Stimulated activated CD4-positive, alpha-beta T cell treated with anti-CD3 and anti-CD28 coated beads, Interleukin-1b, Interleukin-23, amount 100 ng/mL, for 24 hours (primary cell): Measurements from ENCODE around the gene C19orf12.

Experiments
- DNase-seq, 4 experiments: peaks; one replicate each; pipeline ENCODE4 v3.0.0-alpha.2; 2020; ENCODE audit warnings: low read depth in 4 of 4, low spot score in 1 of 4

Gene C19orf12

DNA sequence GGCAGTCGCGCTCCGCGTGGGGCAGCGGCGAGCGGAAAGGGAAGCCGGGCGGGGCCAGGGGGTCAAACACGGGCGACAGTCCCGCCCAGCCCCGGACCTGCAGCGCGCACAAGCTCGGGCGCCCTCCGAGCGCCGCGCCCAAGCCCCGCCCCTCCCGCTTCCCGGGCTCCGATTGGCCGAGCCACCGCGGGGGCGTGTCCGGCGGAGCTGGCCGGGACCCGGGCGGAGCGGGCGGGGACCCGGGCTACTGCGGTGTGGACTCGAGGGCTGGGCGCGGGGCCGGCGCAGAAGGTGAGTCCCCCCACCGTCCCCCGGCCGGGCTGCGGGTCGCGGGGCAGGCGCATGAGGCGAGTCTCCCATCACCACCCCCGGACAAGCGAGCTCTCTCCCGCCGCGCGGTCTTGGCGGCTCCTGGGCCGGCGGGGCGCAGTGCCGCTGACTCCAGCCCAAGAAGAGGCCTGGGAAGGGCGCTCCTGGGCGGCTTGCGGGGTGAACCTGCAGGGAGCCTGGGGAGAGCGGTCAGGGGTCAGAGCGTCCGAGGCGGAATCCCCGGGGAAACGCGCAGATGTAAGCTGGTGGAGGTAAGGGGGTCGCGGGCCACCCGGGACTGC is 49.7 kb downstream of the C19orf12 start, which contains the start of gene PLEKHF1:
TSS of gene PLEKHF1 (plus strand) at position 247 of the 611 bp plus-strand sequence. CDS start 8,379 bp downstream, outside the sequence.
- peak; percentile 60 to 84 (median 74) for DNase-seq

DNA sequence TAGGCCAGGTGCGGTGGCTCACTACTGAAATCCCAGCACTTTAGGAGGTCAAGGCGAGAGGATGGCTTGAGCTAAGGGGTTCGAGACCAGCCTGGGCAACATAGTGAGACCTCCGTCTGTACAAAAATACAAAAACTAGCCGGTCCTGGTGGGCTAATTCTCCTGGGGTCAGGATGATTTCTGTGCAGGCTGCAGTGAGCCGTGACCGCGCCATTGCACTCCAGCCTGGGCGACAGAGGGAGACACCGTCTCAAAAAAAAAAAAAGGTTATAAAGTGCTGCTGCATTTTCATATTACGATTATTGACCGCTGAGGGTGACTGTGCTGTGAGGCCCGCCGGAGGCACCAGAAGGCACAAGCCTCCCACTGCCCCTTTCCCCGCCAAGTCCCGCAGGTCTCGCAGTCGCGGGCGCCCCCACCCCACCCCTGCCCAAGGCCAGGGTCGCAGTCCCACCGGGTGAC is 50.3 kb downstream of the C19orf12 start:
- DNase-seq = no peak

DNA sequence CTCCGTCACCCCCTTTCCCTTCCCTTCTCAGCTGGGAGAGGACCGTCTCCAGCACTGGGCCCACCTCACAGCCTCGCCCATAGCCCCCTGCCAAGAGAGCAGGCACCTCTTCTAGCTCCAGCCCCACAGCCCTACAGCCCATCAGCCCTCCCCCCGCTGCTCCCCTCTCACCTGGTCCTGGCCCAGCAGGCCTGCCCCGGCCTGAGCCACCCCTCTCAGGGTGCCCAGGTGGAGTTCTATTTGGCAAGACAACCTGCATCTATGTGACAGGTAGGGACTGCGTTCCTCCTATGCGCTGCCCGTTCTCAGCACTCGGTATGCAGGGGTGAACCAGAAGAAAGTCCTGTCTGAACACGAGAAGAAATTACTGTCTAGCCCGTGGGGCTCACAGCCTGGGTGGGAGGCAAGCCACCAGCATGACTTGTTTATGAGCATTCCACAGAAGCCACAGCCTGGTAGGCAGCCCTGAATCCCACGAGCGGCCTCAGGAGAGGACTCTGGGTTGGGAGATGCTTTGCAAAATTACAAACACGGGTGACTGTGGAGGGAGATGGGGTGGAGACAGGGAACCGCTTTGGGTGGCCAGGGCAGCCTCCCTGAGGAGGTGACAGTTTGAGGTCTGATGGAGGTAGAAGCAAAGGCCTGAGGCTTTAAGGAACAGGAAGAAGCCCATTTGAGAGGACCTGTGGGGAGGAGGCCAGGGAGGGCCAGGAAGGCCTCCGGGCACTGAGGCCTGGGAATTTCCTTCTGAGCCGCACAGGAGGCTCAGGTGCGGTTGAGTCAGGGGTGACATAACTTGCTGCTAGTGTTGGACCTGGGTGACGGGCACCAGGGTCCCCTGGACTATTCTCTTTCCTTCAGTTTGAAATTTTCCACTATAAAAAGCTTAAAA is 51.0 kb downstream of the C19orf12 start:
- no peak for DNase-seq

DNA sequence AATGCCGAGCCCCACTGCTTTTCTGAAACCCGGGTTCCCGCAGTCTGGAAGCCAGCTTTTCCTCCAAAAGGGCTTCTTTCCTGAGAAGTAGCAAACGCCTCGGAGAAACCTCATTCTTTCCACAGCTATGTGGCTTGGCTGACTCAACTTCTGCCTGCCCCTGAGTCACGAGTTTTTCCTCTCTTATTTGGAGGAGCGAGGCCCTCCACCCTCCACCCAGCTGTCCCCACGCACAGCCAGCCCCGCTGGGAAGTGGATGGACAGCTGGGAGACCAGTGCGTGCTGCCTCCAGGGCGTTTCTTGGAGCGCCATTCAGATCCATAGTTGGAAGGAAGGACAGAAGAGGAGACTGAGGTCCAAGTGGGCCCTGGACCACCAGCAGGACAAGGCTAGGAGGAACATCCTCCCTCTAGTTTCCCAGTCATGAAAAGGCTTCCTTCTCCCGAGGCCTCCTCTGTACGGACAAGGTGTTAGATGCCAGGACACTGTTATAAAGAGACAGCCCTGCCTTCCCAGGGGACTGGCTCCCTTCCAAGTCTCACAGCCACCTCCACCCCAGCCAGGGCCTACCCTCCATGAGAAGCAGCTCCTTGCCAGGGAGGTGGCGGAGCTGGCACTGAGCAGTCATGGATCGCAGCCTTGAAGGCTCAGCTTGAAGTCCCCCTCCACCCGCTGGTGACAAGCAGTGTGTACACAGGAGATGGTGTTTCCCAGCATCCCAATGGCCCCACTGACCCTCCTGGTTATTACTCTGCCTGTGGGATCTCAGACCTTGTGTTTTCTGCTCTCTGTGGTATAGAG is 52.3 kb downstream of the C19orf12 start:
- DNase-seq = no peak

DNA sequence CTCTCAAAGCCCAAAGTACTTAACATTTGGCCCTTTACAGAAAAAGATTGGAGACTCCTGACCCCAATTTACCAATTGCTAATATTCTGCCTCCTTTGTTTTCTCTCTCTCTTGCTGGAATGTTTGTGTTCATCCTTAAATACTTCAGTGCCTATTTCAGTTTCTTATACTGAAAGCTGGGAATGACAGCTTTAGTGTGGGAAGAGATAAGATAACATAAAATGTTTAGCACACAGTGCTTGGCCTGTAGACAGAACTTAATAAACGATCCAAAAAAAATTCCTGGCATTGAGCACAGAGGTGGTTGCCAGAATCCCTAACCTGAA is 52.8 kb downstream of the C19orf12 start:
- DNase-seq = no peak

DNA sequence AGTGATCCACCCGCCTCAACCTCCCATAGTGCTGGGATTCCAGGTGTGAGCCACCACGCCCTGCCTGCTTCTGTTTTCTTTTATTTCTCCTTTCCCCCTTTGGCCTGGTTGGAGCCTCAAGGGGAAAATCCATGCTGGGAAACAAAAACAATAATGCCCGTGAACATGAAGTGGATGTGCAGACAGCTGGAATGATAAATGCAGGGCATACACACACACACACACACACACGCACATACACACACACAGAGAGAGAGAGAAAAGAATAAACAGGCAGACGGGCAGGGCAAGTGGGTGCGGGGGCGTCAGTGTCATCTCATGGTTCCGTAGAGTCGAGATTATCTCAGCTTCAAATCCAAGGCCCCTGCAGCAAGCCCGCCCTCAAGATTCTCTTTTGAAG is 54.2 kb downstream of the C19orf12 start:
- no peak for DNase-seq

DNA sequence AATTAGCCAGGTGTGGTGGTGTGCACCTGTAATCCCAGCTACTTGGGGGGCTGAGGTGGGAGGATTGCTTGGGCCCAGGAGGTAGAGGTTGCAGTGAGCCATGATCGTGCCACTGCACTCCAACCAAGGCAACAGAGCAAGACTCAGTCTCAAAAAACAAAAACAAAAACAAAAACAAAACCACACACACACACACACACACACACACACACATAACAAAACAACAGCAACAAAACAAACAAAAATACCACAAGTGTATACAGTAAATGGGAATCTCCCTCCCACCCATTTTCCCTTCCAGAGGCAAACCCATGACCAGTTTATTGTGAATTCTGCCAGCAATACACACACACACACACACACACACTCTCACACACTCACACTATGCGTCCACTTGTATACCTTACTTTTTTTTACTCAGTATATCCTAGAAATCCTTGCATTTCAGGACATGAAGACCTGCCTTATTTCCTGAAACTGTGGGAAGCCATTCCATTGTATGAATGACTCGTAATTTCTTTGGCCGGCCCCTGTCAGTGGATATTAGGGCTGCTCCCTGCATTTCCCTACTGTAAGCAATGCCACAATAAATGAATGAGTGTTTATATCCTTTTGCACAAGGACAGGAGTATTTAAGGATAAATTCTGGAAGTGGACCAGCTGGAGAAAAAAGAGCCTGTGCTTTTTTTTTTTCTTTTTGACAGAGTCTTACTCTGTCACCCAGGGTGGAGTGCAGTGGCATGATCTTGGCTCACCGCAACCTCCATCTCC is 56.7 kb downstream of the C19orf12 start:
- DNase-seq = no peak

DNA sequence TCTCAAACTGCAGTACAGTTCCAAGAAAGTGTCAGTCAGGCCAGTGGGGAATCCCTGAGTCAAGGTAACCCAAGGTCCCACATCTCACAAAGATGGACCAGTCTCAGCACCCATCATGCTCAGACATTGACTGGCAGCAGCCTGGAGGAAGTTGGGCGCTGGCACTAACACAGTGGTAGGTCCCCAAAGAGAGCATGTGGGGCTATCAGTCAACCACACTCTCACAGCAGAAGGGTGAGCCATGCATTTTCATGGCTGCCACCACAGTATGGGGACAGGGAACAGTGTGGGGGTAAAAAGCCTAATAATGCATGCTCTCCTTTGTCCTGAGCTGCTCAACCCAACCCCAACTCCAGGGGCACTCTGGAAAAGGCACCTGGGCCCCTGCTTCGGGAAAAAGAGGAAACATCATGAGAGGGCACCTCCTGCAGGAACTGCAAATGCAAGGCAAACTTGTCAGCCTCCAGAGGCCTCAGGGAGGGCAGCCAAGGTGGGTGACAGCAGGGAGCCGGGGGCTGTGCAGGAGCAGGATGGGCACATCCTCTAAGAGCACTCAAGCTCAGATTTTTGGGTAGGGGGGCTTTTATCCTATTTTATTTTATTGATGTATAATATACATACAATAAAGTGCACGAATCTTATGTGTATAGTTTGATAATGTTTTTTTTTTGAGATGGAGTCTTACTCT is 59.3 kb downstream of the C19orf12 start:
- DNase-seq = no peak

DNA sequence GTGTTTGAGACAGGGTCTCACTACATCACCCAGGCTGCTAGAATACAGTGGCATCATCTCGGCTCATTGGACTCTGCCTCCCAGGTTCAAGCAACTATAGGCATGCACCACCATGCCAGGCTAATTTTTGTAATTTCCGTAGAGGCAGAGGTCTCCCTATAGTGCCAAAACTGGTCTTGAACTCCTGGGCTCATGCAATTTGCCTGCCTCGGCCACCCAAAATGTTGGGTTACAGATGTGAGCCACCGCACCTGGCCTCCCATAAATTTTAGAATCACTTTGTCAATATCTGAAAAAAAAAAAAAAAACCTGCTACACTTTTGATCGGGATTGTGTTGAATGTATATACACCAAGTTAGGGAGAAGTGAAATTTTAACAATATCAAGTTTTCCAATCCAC is 61.7 kb downstream of the C19orf12 start:
- DNase-seq = no peak

DNA sequence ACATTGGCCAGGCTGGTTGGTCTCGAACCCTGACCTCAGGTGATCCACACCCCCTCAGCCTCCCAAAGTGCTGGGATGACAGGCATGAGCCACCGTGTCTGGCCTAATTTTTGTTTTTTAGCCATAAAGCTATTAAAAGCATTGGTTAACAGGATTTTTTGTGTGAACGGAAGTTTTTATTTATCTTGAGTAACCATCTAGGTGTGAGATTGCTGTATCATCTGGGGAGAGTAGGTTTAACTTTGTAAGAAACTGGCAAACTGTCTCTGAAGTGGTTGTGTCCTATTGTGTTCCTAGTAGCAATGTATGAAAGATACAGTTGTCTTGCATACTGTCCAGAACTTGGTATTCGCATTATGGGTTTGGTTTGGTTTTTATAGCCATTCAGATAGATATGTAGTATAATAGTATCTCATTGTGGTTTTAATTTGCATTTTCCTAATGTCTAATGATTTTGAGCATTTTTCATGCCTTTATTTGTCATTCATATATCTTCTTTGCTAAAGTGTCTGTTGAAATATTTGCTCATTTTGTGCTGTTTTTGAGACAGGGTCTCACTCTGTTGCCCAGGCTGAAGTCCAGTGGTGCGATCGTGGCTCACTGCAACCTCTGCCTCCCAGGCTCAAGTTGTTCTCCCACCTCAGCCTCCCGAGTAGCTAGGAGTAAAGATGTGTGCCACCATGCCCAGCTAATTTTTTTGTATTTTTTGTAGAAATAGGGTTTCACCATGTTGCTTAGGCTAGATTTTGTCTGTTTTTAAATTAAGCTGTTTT is 63.3 kb downstream of the C19orf12 start:
- no peak for DNase-seq

DNA sequence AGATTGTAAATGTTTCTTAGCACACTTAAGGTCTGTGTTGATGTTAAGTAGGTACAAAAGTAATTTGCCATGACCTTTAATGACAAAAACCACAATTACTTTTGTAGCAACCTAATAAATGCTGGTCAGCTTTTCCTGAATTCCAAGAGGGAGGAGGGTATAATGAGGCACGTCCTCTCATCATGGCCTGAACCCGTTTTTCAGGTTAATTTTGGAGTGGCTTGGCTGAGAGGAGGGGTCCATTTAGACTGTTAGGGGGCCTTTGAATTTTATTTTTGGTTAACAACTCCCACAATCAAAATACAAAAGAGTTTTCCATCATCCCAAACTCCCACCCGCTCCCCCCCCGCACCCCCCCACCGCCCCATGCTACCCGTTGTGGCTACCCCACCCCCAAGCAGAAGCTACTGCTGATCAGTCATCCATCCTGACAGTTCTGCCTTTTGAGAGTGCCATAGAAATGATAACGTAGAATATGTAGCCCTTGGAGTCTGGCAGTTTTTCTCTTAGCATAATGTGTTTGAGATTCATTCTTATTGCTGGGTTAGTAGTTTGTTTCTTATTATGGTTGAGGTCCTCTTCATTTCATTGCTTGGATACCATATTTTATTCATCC is 64.2 kb downstream of the C19orf12 start:
- DNase-seq = no peak
